Neuron (in vitro differentiated cells): Measurements from ENCODE around the gene SAMD4A.

Experiments used
- H2AFZ ChIP-seq: one replicate; pipeline ENCODE4 v1.6.1; 2013; ENCODE audit warnings: low read depth, mild to moderate bottlenecking, inconsistent platforms, low read length, moderate library complexity
- H3K27me3 ChIP-seq: one replicate; pipeline ENCODE4 v1.6.1; 2013; ENCODE audit warnings: low read length; ENCODE audit not compliant: insufficient read depth
- H3K36me3 ChIP-seq: one replicate; pipeline ENCODE4 v1.6.1; 2013; ENCODE audit warnings: low read length; ENCODE audit not compliant: insufficient read depth
- H3K4me1 ChIP-seq: one replicate; pipeline ENCODE4 v1.6.1; 2013; ENCODE audit warnings: low read length; ENCODE audit not compliant: insufficient read depth
- H3K4me3 ChIP-seq: 2 replicates; pipeline ENCODE4 v1.5.1; 2013; ENCODE audit warnings: mild to moderate bottlenecking, low read length, moderate library complexity
- H3K9me3 ChIP-seq: one replicate; pipeline ENCODE4 v1.6.1; 2013; ENCODE audit warnings: low read length

Gene SAMD4A

DNA sequence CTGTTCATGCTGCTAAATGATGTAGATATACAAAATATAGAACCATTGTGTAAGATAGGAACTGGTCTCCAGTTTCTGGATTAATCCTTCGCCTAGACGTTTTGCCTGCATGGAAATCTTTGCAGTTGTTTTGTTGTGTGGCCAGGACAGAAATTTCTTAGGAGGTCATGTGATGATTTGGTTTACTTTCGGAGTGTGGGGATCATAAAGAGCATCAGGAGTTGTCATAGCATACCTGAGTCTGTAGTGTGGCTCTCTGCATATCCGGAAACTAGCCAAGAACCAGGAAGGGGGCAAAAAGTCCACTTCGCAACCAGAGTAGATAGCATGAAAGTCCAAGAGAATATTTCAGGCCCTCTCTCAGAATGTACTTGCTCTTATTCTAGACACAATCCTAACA, 3.1 kb downstream of the SAMD4A start:
- H3K4me3 ChIP-seq: no peak overlapping the region
- H3K9me3 ChIP-seq: peaks cover 8% of the 10 kb centered on the region
- no peak overlapping the region for H2AFZ ChIP-seq
- no peaks in the 10 kb centered on the region for H3K27me3 ChIP-seq
- peaks cover 14% of the 10 kb centered on the region for H3K36me3 ChIP-seq
- peaks cover 27% of the 10 kb centered on the region for H3K4me1 ChIP-seq

DNA sequence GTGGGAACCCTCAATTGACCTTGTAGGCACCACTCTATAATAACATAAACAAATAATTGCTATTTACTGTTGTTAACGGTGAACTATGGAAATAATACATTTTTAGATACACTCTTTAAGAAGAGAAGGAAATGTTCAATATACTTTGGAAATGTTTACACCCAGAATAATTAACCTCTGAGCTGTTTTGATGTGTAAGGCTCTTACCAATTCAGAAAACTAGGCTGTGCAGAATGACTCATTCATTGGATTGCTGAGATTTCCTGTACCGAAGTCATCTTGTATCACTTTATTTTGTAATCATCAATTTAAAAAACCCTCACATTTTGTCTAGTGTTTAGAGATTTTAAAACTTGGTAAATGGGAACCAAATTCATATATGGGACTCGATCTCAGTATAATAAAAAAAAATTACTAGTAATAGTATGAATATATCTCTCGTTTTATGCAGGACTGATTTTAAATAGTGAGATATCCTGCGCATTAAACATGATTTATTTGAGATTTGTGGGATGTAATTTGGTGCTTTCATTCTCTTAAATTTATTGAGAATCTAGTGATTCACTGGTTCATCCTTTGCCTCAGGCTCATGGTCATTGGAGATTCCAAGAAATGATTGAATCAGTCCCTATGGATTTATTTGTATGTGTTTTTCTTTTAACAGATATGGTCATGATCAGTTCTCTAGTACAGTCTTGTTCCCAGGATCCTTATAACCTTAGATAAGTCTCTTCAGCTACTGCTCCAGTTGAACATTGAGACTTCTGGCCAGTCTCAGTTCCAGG, 3.9 kb downstream of the SAMD4A start:
- Histone ChIP-seq H3K4me3 (no peak overlapping the region), H3K36me3 (peaks cover 14% of the 10 kb centered on the region), H3K27me3 (no peaks in the 10 kb centered on the region)

DNA sequence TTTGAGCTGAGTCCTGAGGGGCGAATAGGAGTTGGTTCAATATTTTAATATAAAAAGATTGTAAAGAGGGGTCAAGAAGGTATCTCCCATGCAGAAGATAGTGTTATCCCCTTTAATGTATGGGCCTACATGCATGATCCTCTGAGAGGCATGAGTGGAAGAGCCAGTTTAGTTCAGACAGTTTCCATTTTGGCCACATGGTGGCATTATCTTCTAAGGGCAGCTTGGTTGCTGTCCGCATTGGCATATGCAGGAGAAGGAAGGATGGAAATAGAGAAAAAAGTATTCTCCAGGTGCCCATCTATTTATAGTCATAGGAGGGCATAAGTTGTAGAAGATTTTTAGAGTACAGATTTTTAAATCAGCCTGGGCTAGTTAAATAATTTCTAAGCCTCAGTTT, 5.4 kb downstream of the SAMD4A start:
- H2AFZ ChIP-seq: no peak overlapping the region
- H3K36me3 ChIP-seq: peaks cover 21% of the 10 kb centered on the region
- peaks cover 27% of the 10 kb centered on the region for H3K4me1 ChIP-seq
- H3K4me3 ChIP-seq: no peak overlapping the region
- no peaks in the 10 kb centered on the region for H3K27me3 ChIP-seq
- peaks cover 8% of the 10 kb centered on the region for H3K9me3 ChIP-seq

More for the DNA sequence above, 3.9 kb downstream of the SAMD4A start:
- Histone ChIP-seq H3K4me1 (peaks cover 27% of the 10 kb centered on the region), H3K9me3 (peaks cover 8% of the 10 kb centered on the region), H2AFZ (no peak overlapping the region)

DNA sequence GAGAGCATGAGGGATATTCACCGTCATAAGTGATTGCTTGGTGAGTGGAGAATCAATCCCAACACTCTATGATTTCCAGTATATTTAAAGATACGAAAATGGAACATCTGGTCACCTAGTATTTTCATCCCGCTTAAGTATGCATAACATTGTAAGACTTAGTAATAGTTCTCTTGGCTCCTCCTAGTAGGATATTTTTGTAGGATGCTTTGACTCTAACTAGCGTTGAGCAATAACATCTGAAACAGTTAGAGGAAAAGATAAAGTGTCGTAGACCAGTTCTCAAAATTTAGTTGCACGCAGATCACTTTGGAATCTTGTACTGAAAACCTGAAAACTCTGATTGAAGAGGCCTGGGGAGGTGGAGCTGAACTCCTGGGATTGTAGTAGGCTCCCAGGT, 7.6 kb downstream of the SAMD4A start:
- Histone ChIP-seq H3K4me3 (no peak overlapping the region), H3K4me1 (peaks cover 15% of the 10 kb centered on the region), H3K9me3 (peaks cover 8% of the 10 kb centered on the region), H3K27me3 (no peaks in the 10 kb centered on the region), H3K36me3 (peaks cover 21% of the 10 kb centered on the region), H2AFZ (no peak overlapping the region)

DNA sequence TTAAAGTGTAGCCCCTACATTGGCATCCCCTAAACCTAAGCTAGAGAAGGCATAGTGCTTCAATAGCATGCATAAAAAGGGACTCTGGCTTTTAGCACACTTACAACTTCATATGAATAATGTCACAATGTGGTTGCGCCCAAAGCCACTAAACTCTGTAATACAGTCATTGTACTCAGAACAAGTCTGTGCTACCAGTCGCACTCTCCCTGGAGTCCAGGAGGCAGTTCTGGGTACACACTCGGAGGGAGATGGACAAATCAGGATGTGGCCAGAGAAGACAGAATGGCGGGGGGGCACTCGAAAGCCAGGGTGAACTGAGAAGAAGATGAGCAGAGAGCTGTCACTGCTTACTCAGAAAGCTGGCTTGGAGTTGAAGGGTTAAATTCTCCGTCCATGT, 10.6 kb downstream of the SAMD4A start:
- no peak overlapping the region for H3K4me3 ChIP-seq
- H3K36me3 ChIP-seq: peaks cover 21% of the 10 kb centered on the region
- peaks cover 4% of the 10 kb centered on the region for H3K4me1 ChIP-seq
- H2AFZ ChIP-seq: no peak overlapping the region
- peaks cover 6% of the 10 kb centered on the region for H3K9me3 ChIP-seq
- no peaks in the 10 kb centered on the region for H3K27me3 ChIP-seq

DNA sequence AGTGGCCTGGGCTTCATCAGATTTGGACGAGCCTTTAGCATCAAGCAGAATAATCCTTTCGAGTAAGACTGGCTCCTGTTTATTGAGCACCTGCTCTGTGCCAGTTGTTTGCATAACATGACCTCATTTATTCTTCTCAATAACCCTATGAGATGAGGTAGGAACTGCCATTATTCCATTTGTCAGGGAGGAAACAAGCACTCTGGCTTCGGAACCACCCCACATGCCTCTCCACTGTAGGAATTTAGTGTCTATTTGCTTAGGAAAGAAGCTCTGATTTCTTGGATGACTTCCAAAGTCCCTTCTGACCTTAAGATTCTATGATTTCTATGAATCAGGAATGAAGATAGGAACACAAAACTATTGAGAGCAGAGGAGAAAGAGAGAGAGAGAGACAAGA, 11.0 kb downstream of the SAMD4A start:
- peaks cover 5% of the 10 kb centered on the region for H3K9me3 ChIP-seq
- peaks cover 18% of the 10 kb centered on the region for H3K36me3 ChIP-seq
- H2AFZ ChIP-seq: no peak overlapping the region
- peaks cover 4% of the 10 kb centered on the region for H3K4me1 ChIP-seq
- H3K4me3 ChIP-seq: no peak overlapping the region
- H3K27me3 ChIP-seq: no peaks in the 10 kb centered on the region

DNA sequence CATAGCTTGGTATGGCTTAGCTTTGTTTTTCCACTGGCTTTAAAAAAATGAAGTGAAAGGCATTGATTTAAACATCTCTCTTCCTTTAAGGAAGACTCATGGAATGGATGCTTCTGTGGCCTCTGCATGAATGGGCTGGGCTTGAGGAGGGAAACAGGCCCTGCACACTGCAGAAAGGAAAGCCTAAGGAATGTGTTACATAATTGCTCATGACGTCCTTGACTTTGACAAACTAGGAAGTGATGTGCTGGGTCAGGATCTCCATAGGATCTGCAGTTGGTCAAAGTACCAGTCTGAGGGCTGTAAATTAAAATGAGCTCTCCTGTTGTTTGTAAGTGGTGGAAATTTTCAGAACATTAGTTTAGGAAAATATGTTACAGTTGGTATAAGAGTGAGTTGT, 12.7 kb downstream of the SAMD4A start:
- H2AFZ ChIP-seq: no peak overlapping the region
- H3K4me3 ChIP-seq: no peak overlapping the region
- peaks cover 7% of the 10 kb centered on the region for H3K36me3 ChIP-seq

DNA sequence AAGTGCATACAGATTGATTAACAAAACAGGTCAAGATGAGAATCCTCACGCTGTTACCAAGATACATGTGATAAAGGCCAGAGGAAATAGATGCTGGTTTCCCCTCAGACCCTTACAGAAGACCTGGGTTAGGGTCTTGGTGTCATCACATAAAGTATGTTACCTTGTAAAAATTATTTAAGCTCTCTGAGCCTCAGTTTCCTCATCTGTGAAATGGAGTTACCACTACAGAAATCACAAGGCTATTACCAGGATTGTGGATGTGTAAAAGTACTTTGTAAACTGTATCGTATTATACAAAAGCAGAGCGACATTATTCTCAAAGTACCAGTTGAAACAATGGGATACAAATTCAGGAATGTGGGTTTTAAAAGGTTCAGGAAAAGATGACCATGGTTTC, 14.0 kb downstream of the SAMD4A start:
- H3K4me3 ChIP-seq: no peak overlapping the region
- peaks cover 10% of the 10 kb centered on the region for H3K36me3 ChIP-seq
- H2AFZ ChIP-seq: no peak overlapping the region
- no peaks in the 10 kb centered on the region for H3K27me3 ChIP-seq
- H3K9me3 ChIP-seq: peaks cover 3% of the 10 kb centered on the region
- peaks cover 9% of the 10 kb centered on the region for H3K4me1 ChIP-seq

More for the DNA sequence above, 12.7 kb downstream of the SAMD4A start:
- Histone ChIP-seq H3K9me3 (no peaks in the 10 kb centered on the region), H3K4me1 (peaks cover 9% of the 10 kb centered on the region), H3K27me3 (no peaks in the 10 kb centered on the region)

DNA sequence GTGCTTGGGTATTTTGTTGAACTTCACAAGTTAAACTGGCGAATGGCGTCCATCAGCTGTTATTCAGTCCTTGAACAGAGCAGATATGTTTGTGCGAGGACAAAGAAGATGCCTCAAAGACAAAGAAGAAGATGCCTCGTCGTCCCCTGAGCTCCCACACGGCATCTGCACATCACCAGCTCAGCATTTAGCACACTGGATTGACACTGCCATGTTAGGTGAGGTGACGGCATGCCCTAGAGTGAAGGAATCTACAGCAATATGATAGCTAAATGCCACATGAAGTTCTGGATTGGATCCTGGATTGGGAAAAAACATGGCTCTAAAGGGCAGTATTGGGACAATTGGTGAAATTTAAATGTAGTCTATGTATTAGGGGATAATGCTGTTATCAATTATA, 15.4 kb downstream of the SAMD4A start:
- Histone ChIP-seq H3K36me3 (peaks cover 3% of the 10 kb centered on the region), H3K27me3 (no peaks in the 10 kb centered on the region), H3K4me3 (no peak overlapping the region), H3K9me3 (peaks cover 5% of the 10 kb centered on the region), H2AFZ (no peak overlapping the region), H3K4me1 (peaks cover 9% of the 10 kb centered on the region)

DNA sequence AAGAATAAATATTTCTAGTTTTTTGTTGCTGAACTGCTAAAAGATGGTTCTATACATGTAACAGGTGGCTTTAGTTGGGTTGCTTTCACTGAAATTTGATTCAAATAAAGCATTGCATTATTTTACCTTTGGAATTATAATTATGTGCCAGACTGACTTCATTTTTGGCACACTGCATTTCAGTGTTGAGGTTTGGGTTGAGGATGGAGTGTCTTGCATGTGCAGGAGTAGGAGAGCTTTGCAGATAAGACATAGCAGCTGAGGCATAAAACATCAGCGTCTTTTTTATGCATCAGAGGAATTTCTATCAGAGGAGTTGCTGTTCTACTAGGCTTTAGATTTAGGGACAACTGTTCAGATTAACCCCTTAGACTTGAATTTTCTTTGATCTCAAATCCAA, 17.2 kb downstream of the SAMD4A start:
- no peaks in the 10 kb centered on the region for H3K27me3 ChIP-seq
- H2AFZ ChIP-seq: no peak overlapping the region
- H3K4me1 ChIP-seq: peaks cover 9% of the 10 kb centered on the region
- peaks cover 5% of the 10 kb centered on the region for H3K9me3 ChIP-seq
- peaks cover 3% of the 10 kb centered on the region for H3K36me3 ChIP-seq
- no peak overlapping the region for H3K4me3 ChIP-seq

DNA sequence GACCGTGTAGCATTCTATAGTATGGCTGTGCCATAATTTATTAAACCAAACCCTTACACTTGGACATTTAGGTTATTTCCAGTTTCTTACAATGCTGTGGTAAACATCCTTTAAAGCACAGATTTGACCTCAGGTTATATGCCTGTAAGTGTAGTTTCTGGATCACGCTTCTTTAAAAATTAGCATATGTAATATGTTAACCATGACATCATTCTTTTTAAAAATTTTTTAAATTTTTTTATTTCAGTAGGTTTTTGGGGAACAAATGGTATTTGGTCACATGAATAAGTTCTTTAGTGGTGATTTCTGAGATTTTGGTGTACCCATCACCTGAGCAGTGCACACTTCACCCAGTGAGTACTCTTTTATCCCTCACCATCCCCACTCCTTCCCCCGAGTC, 18.3 kb downstream of the SAMD4A start:
- Histone ChIP-seq H3K27me3 (no peaks in the 10 kb centered on the region), H3K36me3 (peaks cover 3% of the 10 kb centered on the region)

DNA sequence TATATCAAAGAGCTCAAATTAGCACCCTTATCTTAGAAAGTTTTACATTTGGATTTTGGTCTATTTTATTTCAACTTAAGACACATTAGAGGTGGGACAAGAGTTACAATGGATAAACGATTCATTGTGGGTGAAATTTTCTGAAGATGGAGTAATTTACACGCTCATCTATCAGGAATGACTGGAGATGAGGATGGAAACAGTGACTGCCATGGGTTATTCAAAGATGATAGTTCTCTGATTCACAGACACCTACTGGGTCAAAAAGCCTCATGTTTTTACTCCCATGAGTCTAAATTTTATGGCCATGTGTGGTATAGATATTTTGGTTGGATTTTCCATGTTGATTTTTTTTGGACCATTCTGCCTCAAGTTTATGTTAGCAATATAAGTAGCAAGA, 22.1 kb downstream of the SAMD4A start:
- H3K4me1 ChIP-seq: no peaks in the 10 kb centered on the region
- H3K4me3 ChIP-seq: no peak overlapping the region
- H3K9me3 ChIP-seq: peaks cover 5% of the 10 kb centered on the region
- H2AFZ ChIP-seq: no peak overlapping the region
- H3K36me3 ChIP-seq: peaks cover 3% of the 10 kb centered on the region
- no peaks in the 10 kb centered on the region for H3K27me3 ChIP-seq

More for the DNA sequence above, 18.3 kb downstream of the SAMD4A start:
- H3K4me3 ChIP-seq: no peak overlapping the region
- peaks cover 6% of the 10 kb centered on the region for H3K4me1 ChIP-seq
- H2AFZ ChIP-seq: no peak overlapping the region
- peaks cover 5% of the 10 kb centered on the region for H3K9me3 ChIP-seq

DNA sequence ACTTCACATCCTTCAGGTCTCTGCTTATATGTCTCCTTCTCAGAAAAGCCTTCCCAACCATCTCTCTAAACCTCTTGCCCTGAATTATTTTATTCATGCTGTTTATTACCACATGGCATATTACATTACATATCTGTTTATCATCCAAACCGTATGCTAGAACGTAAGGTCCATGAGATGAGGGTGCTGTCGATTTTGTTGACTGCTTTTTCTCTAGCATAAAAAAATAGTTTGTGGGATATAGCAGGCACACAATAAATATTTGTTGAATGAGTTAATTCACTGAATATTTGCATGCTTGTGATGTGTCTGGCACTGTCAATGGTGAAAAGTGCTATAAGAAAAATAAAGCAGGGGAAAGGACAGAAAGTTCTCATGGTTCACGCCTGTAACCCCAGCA, 22.9 kb downstream of the SAMD4A start:
- H3K4me1 ChIP-seq: no peaks in the 10 kb centered on the region
- no peak overlapping the region for H3K4me3 ChIP-seq
- H3K36me3 ChIP-seq: peaks cover 3% of the 10 kb centered on the region
- H3K9me3 ChIP-seq: peaks cover 5% of the 10 kb centered on the region
- H2AFZ ChIP-seq: no peak overlapping the region
- no peaks in the 10 kb centered on the region for H3K27me3 ChIP-seq

DNA sequence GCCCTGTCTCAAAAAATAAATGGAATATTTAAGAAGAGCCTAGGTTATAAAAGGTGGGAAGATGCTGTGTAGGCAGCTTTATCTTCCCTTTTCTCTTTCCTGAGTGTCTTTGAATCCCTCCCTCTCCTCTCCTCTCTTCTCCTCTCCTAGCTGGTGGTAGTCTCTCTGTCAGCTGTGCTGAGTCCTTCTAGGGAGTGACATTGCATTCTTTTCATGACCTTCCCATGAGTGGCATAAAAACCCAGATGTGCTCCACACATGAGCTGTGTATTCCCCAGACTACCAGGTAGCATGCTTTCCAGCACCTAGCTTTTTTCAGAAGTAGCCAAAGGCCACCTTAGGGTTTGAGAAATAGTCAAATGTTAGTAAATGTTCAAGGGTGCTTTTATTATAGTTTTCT, 23.6 kb downstream of the SAMD4A start:
- no peaks in the 10 kb centered on the region for H3K27me3 ChIP-seq
- no peaks in the 10 kb centered on the region for H3K4me1 ChIP-seq
- H3K9me3 ChIP-seq: peaks cover 3% of the 10 kb centered on the region
- H3K4me3 ChIP-seq: no peak overlapping the region
- peaks cover 1% of the 10 kb centered on the region for H3K36me3 ChIP-seq
- H2AFZ ChIP-seq: no peak overlapping the region
